ENCODE results near the gene MACROD2.
A peak's percentile ranks its signal among the peaks of the same experiment; 100 is the strongest.

MACROD2 gene

DNA sequence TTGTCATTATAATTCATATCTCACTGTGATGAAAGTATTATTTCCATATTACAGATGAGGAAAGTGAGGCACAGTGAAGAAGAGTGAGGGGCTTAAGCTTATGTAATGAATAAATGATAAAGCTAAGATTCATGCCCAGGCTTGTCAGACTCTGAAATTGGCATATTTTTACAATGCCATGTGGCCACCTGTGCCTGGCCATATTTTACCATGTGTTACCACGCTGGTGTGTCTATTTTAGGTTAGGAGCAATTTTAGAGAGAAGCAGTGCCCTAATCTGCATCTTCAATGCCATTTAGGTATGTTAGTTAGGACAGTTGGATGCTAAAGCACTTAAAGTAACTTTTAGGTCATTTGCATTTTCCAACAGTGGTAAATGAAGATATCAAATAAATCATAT lies 530.1 kb downstream of the MACROD2 start:
- DNase-seq (ENCODE audit: low read depth) = no peak

- no peak for DNase-seq (ENCODE audit: low read depth)
Observed at GRCh38 chr20:14526891-14527290, 531.6 kb downstream of the MACROD2 start.

GRCh38 chr20:14531786-14532185 lies 536.5 kb downstream of the MACROD2 start:
- no peak for DNase-seq (ENCODE audit: low read depth)

GRCh38 chr20:14536738-14537137 lies 541.4 kb downstream of the MACROD2 start:
- no peak for DNase-seq (ENCODE audit: low read depth)

DNA sequence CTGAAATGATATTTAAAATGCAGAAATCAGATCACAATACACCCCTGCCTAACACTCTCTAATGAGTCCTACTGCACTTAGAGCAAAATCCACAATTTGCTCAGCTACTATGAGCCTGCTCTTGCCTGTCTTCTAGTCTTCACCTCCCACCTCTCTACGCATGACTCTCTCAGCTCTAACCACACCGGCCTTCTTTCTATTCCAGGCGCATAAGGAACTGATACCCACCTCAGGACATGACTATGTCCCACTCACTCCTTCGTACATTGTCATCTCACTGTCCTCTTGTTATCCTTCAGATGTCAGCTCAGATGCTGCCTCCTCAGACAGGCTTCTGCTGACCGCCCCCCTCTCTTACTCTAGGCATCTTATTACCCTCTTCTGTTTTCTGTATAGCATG lies 543.1 kb downstream of the MACROD2 start:
- no peak for DNase-seq (ENCODE audit: low read depth)

- no peak for DNase-seq (ENCODE audit: low read depth)
Observed at GRCh38 chr20:14543040-14543439, 547.7 kb downstream of the MACROD2 start.

DNA sequence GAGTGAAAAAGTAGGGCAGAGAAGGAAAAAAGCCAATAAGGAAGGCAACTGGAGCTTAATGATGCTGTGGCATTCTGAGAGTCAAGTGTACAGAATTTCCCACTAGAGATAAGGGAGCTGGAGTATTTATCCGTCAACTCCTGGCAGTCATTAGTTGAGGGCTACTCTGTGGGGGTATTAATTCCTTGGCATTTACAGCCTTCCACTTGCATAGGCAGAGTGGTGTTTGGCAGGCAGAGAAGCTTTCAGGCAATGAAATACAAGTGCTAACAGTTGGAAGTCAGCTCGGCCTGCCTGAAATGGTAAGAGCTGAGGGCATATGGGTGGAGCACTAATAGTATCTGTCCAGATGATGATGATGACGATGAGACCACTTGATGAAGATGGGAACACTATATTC lies 549.4 kb downstream of the MACROD2 start:
- no peak for DNase-seq (ENCODE audit: low read depth)

GRCh38 chr20:14550655-14551054 lies 555.3 kb downstream of the MACROD2 start:
- no peak for DNase-seq (ENCODE audit: low read depth)

- no peak for DNase-seq (ENCODE audit: low read depth)
Observed at GRCh38 chr20:14553774-14554534, 558.6 kb downstream of the MACROD2 start.

DNA sequence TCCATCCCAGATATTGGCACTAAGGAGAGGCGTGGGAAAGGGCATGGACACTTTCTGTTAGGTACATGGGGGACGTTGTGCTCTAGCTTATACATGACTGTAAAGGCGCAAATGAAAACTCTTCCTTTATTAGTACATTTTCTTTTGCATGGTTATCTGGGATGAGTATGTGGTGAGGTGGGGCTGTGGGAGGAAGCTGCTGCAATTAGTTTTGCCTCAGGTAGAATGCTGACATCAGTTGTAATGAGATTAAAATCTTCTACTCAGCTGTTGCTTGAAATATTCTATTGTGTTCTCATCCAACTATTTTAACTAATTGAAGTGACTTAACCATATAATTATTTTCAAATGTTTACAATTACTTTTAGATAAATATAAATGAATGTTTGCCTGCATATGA lies 560.4 kb downstream of the MACROD2 start:
- DNase-seq (ENCODE audit: low read depth) = no peak

GRCh38 chr20:14556206-14556605 lies 560.9 kb downstream of the MACROD2 start:
- no peak for DNase-seq (ENCODE audit: low read depth)

DNA sequence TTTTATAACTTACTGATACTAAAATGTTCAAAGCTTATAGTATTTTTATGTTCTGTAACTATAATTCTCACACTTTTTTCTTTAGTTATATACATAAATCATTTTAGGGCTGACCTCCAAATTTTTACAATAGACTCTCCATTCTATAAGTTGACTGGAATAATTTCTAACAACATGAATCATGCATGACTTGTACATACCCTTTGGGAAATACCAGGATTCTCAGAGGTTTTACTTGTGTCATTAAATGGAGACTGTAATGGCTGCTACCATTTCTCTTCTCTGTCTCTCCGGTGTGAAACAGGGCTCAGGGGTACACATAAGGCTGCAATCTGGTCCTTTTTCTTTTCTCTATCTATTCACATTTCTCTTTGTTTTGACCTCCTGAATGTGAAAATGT lies 564.3 kb downstream of the MACROD2 start:
- no peak for DNase-seq (ENCODE audit: low read depth)

DNA sequence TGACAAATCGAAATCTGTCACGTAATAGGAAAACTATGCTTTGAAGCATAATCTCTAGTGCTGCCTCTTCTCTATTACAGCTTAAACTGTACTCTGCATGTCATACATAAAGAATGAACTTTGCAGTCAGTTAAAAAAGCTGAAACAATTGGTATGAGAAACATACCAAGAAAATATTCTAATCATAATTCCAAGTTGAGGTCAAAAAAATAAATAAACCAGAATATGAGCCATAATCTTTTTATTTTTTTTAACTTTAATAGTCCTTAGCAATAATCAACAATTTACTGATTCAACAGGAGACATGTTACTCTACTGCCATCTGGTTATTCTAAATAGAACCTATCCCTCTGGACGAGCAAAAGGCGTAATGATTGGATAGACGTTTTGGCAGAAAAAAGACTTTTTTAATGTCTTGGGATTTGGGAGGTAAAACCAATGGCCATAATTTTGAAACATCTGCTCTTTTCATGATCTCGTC lies 566.5 kb downstream of the MACROD2 start:
- DNase-seq (ENCODE audit: low read depth) = peak; percentile 14

GRCh38 chr20:14562981-14563380 lies 567.7 kb downstream of the MACROD2 start:
- DNase-seq (ENCODE audit: low read depth) = no peak

GRCh38 chr20:14566505-14566904 lies 571.2 kb downstream of the MACROD2 start:
- DNase-seq (ENCODE audit: low read depth) = peak; percentile 69

DNA sequence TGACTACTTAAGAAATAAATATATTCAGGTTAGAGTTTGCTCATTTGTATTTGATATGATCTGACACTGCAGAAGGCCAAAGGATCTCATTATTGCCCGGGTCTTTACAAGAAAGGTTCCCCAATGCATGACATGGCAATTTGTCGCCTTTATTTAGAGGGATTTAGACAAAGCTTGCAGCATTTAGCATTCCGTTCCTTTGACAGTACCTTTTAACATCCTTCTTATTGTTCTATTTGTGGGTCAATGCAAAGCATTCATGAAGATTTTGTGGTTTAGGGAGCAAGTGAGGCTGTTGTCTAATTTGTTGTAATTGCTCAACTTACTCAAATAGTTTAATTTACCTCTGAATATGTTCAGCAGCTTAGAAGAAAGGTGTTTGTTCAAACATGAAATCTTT lies 572.9 kb downstream of the MACROD2 start:
- no peak for DNase-seq (ENCODE audit: low read depth)

DNA sequence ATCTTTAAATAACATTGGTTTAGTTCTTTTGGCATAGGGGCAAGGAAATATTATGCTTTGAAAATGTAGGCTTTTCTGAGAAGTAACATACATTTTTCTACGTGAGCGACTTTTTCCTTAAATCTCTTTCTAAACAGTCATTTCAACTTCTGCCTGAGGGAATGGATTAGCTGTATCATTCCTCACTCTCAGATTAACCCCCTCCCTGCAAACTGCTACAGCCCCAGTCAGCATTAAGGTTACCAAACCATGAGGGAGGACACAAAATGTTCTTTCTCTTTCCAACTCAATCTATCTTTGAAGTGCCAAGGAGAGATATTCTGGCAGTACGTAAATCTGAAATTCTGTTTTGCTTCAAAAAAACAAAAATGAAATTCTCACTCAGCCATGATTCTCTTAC lies 573.4 kb downstream of the MACROD2 start:
- DNase-seq (ENCODE audit: low read depth) = no peak

DNA sequence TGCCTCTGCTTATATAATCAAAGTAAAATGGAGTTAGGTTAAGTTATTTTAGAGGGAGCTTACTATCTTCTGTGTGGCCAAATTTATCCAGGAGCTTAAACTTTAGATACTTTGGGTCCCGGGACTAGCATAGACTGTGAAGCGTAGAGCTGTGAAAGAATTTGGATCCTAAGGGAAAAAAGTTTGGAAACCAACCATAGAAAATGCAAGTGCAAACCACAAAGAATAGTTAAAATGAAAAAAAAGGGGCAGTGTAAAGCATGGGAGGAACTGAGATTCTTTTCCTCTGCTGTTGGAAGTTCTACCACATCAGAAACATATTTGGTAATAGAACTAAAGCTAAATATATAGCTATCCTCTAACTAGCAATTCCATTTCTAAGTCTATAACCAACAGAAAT lies 574.3 kb downstream of the MACROD2 start:
- DNase-seq (ENCODE audit: low read depth) = no peak

DNA sequence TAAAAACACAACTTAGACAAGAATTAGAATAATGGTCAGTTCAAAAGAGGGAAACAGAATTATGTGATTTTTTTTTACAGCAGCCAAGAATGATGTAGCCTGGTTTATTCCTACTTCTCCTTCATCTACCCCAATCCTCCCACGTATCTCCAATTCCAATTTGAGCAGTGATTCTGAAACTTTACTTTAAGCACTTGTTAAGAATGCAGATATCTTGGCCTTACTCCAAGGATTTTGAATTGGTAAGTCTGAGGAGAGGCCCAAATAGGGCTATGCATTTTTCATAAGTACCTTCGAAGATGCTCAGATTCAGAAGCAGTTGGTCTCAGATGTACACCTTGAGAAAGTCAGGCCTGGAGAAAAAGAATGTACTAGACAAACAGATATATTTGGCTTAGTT lies 575.5 kb downstream of the MACROD2 start:
- DNase-seq (ENCODE audit: low read depth) = no peak

DNA sequence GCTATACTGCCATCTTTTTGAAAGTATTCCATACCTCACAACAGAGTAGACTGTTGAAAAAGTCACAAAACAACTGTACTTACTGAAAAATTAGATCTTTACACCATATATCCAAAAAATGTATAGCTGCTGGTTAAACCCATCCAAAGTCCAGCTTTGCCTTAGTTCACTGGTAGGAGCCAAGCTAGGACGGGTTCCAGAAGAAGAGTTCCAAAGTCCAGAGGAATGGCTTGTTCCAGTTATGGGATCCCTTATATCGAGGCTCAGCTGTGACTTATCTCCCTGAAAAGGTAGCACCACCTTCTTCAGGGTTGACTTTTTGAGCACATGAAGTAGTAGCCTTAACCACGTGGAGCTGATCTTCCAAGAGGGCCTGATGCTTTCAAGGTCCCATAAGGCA lies 578.4 kb downstream of the MACROD2 start:
- no peak for DNase-seq (ENCODE audit: low read depth)

GRCh38 chr20:14576196-14576877 lies 581.0 kb downstream of the MACROD2 start:
- no peak for DNase-seq (ENCODE audit: low read depth)

GRCh38 chr20:14580418-14581074 lies 585.2 kb downstream of the MACROD2 start:
- no peak for DNase-seq (ENCODE audit: low read depth)

DNA sequence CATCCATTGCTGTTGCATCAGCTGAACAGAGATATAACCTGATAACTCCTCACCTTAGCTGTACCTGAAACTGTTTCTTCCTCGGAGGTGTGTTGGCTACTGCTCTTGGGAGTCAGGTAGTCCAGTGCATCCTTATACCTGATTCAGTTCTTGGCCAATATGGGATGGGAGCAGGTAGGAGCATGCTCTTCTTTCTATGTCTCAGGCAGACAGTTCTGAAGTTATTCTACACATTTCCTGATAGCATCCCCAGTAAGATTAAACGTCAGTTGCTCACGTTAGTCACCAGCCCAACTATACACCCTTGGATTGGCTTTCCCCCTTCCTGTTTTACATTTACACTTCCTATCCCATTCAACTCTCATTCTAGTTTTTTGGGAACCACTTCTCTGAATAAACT lies 586.4 kb downstream of the MACROD2 start:
- DNase-seq (ENCODE audit: low read depth) = no peak
